Stimulated activated CD8-positive, alpha-beta memory T cell treated with anti-CD3 and anti-CD28 coated beads, Interleukin-7, amount 100 ng/mL, for 48 hours (primary cell): Measurements from ENCODE around the gene TNS3.

ENCODE experiments used
- DNase-seq, 2 donors: peaks; one replicate each; pipeline ENCODE4 v3.0.0-alpha.2; 2020; ENCODE audit warnings: low read depth in 1 of 2; ENCODE audit errors: extremely low read depth in 1 of 2

TNS3 gene

GRCh38 chr7:47393406-47393805 is 188.5 kb downstream of the TNS3 start:
- DNase-seq: no peak

DNA sequence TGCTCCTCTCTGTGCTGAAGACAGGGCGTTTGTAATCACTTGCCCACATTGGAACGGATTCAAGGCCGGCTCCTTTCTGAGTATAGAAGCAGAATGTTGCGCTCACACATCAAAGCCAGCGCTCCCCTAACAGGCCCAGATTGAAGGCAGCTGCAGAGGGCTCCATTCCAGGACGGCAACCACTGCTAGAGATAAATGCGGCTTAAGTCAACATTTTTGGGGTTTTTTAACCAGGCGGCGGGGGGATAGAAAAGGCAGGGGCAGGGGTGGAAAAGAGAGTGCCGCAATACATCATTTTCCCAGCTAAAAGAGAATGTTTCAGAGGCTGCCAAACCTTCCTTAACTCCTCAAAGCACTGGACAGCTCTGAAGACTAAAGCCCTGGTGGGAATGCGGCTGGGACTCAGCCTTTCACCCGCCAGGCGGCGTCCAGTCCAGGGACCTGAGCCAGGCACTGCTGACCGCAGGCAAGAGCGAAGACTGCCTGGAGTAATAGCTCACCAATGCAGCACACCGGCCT is 189.6 kb downstream of the TNS3 start:
- DNase-seq: no peak

- DNase-seq: no peak
Measured at GRCh38 chr7:47391726-47392125, 190.2 kb downstream of the TNS3 start.

DNA sequence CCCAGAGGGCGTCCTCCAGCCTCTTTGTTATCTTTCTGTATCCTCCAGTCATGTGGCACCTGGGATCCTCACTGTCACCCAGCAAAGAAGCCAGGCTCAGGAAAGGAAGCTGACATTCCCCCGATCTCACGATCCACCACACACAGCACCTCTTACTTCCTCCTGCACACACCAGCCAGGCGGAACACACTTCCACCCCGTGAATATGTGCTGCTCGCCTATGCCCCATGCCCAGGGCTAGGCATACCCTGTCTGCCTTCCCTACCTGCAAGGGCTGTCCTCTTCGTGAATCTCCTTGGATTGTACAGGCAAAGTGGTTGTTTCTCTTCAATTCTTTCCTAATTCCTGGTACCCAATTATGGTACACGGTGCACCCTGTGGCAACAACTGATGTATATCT is 191.0 kb downstream of the TNS3 start:
- DNase-seq: no peak

GRCh38 chr7:47389923-47390630 is 191.8 kb downstream of the TNS3 start:
- DNase-seq: no peak

GRCh38 chr7:47389171-47389922 is 192.6 kb downstream of the TNS3 start:
- DNase-seq: no peak

DNA sequence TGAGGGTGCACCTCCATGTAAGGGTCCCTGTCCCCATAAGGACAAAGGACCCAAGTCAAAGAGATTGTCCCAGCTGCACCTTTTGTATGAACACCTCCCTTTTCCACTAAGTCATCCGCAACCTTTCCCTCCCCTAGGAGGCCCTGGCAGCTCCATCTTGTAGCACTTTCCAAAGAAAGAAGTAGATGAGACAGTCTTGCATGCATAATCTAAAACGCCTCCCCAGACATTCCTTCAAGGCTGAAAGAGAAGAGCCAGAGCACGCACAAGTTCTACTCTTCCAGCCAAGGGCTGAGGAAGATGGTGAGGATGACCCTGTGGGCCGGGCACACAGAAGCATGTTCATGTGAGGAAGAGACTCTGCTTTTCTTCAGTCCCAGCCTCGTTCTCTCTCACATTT is 194.4 kb downstream of the TNS3 start:
- DNase-seq: no peak

GRCh38 chr7:47386273-47386835 is 195.6 kb downstream of the TNS3 start:
- DNase-seq: no peak

GRCh38 chr7:47385536-47386125 is 196.3 kb downstream of the TNS3 start:
- no peak for DNase-seq

DNA sequence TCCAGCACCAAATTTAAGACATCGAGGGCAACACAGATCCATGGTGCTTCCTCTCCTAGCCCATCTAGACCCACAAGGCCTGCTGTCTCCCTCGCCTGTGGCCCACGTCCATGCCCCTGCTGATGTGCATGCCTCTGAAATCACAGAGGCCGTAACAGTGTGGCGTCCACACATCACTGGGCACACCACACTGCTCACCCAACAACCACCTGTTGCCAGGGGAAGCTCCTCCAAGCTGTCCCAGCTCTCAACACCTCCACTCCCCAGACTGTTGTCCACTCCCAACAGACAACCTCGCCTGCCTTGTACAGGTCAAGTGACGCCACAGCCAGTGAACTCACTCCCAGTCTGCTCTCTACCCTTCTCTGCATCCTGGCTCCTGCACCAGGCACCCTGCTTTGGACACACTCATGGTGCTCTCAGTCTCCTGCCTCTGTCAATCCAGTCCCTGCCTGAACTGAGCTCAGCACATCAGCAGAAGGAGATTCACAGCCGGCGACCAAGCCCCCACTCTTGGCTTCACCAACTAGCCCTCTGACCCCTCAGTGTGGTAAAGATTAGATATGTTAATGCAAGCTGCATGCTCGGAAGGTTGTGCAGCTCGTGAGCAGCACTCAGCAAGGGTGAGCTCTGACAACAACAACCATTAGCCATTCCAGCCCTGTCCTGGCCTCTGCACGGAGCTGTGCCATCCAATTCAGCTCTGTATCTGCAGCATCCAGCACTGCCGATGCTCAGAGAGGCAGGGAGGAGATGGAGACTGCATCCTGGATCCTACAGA is 197.0 kb downstream of the TNS3 start:
- no peak for DNase-seq

DNA sequence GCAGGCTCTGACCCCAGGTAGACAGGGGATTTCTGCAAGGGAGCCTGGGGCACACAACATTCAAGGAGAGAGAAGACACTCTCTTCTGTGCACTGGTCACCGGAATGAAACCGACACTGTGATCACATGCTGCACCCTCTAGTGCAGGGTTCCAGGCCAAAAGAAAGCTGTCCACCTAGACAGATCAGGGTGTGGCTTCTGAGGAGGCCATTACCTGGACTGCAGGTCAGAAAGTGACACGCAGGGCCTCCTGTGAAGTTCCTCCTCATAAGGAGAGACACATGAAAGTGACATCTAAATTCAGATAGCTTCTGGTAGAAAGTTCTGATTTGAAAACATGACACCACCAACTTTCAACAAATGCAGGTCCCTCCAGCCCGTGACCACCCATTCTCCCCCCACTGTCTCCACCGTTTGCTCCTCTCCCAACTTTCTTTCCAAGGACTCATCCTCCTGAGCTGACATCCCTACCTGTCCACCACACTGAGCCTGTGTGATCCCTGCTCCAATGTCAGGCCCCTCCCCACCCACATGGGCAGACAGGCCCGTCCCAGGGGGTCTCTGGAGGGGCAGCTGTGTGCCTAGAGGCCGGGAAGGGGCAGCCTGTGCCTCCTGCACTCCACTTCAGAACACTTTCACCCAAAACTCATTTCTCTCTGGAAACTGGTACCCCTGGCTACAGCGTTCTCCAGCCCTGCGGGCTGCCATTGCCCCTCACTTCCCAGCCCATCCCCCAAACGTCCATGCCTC is 198.0 kb downstream of the TNS3 start:
- DNase-seq: no peak

DNA sequence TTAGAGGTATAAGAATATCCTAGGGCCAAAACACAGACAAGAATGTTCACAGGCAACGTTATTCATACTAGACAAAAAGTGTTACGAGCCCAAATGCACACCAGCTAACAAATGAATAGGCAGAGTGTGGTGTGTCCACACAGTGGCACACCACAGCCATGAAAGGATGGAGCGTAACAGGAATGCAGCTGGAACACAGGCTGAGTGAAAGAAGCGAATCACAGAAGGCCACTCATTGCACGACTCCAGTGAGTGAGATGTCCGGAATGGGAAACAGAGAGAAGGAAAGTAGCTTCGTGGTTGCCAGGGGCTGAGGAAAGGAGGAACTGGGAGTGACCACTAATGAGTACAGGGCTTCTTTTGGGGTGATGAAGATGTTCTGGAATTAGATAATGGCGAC is 198.8 kb downstream of the TNS3 start:
- no peak for DNase-seq

GRCh38 chr7:47382200-47382599 is 199.7 kb downstream of the TNS3 start:
- DNase-seq: no peak

- no peak for DNase-seq
Measured at GRCh38 chr7:47381134-47381495, 200.8 kb downstream of the TNS3 start.

DNA sequence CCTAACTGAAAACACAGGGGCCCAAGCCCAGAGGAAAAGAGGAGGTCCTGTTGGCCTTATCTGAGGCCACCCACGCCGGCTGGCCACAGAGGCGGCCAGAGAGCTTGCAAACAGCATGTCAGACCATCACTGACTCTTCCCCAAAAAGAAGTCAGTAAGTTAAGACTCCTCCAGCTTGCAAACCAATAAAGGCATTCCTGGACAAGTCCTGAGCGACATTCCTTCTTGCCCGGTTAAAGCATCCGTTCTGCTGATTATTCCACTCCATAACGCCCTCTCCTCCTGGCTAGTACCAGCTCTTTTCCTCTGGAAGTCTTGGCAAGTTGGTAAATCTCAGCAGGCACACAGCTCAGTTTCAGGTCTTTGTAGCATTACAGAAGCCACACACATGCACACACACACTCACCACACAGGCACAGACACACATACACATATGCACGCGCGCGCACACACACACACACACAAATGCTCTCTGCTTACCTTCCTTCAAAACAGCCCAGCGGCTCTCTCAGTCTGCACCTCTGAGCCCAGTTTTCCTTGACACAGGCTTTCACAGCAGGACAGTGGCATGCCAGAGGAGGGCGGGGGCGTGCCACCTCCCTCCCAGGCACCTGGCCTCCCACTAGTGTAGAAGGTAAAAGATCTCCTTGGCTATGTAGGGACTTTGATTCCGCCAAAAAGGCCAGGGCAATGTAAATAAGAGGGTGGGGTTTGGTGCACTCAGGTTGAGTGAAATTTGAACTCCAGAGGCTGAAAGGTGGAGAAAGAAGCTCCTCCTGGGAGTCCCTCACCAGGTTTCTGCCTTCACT is 201.4 kb downstream of the TNS3 start:
- no peak for DNase-seq

GRCh38 chr7:47379629-47380324 is 202.1 kb downstream of the TNS3 start:
- no peak for DNase-seq

DNA sequence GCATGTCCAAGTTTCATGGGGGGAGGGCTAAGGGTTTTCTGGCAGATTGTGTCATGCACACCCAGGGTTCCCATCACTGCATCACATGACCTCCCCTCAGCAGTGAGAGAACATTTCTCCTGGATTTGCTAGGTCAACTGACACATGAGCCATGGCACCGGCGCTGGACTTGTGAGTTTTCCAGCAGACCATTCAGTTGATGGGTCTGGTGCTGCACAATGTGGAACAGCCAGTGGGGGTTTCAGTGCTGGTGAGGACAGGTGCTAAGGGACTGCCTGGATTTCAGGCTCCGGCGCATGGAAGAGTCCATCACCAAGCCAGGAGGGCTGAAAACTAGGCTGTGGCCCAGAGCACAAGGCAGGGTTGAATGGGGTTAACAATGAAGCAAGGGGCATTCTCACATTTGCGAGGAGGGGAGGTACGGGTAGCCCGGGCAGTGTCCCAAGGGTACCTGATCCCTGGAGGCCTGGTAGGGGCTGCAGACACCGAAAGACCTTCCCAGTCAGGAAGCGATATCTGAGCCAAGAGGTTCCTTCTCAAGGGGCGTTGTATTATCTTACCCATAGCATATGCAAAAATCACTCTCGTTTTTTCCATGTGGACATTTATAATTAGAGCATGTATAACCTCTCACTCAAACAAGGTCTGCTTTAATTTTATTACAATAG is 203.0 kb downstream of the TNS3 start:
- no peak for DNase-seq

DNA sequence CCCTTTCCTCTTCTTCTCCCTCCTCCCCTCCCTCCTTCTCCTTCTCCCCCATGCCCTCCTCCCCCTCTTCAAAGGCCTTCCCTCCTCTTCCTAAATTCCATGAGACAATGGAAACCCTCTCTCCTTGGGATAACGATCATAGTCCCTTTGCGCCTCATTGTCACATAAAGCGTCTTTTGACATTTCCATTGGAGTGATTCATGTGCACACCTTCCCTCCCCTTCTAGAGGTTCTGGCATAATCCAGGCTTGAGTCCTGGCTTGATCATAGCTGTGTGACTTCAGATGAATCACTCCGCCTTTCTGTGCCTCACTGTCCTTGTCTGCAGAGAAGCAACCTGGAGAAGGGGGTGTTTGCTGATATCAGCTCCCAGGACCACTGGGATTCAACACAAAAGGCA is 204.2 kb downstream of the TNS3 start:
- DNase-seq: no peak
